KOPT-K1 (cell line): ENCODE measurements around the gene WIZ.

Source experiments
- H3K27ac ChIP-seq: fragments of 200-600 bp; sonication (generic); 2 replicates; pipeline ENCODE4 v1.5.1; 2016; ENCODE audit warnings: antibody characterized with exemption, mild to moderate bottlenecking, low read depth, low read length; ENCODE audit not compliant: poor library complexity, severe bottlenecking
- H3K36me3 ChIP-seq: fragments of 200-600 bp; sonication (generic); 2 replicates; pipeline ENCODE4 v1.5.1; 2017; ENCODE audit warnings: antibody characterized with exemption, mild to moderate bottlenecking, low read length, moderate library complexity; ENCODE audit not compliant: insufficient read depth
- H3K9me3 ChIP-seq: fragments of 200-600 bp; sonication (generic); 2 replicates; pipeline ENCODE4 v1.5.1; 2017; ENCODE audit warnings: antibody characterized with exemption, low read length, mild to moderate bottlenecking; ENCODE audit not compliant: insufficient read depth, poor library complexity, severe bottlenecking

Gene WIZ

DNA sequence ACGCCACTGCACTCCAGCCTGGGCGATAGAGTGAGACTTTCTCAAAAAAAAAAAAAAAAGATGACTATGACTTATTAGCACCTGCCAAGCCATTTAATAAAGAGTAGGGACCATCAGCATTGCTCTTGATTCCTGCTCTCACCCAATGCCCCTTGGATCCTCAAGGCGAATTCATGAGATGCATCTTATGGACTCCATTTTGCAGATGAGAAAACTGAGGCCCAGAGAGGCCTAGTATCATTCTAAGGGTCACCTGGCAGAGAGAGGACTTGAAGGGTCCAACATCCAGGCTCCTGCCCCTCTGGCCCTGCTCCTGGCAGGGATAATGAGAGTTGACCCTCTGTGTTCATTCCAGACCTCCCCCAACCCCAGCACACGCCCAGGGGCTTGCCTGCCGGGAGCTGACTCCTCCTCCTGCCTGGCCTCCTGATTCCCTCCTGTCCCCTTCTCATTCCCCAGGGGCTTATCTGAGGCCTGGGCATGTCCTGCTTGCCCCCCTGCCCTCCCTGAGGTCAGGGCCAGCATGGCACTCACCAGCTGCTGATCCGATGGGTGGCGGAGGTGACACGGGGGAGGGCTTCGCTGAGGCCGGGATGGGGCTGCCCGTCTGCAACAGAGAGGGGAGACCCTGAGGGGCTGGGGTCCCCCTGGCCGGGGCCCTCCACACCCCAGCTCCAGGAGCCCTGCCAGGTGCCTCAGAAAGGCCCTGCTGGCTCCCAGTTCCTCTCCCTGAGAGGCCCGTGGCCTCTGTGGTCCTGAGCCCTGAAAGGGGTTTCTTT is 7.4 kb downstream of the WIZ start:
- H3K27ac ChIP-seq: no peak overlapping the region
- no peaks in the 10 kb centered on the region for H3K9me3 ChIP-seq
- H3K36me3 ChIP-seq: no peaks in the 10 kb centered on the region

DNA sequence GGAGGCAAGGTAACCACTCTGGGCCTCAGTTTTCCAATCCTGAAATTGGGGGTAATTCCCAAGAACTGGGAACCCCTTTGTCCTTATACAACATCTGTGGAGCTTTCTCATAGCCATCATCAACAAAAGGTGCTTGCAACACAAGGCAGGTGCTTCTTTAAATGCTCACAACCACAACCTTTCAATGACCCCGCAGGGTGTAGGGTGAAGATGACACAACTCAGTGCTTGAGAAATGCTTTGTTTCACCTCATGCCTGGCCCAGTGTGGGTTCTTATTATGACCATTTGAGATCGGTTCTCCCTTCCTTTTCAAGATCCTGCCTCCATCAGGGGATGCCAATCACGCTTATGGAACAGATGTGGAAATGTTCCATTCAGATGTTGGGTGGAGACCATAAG is 8.4 kb downstream of the WIZ start:
- Histone ChIP-seq H3K27ac (no peak overlapping the region), H3K9me3 (no peaks in the 10 kb centered on the region), H3K36me3 (no peaks in the 10 kb centered on the region)

GRCh38 chr19:15439821-15440641 is 9.7 kb downstream of the WIZ start:
- Histone ChIP-seq H3K36me3 (no peaks in the 10 kb centered on the region), H3K27ac (peak overlapping the region; percentile 57), H3K9me3 (no peaks in the 10 kb centered on the region)

DNA sequence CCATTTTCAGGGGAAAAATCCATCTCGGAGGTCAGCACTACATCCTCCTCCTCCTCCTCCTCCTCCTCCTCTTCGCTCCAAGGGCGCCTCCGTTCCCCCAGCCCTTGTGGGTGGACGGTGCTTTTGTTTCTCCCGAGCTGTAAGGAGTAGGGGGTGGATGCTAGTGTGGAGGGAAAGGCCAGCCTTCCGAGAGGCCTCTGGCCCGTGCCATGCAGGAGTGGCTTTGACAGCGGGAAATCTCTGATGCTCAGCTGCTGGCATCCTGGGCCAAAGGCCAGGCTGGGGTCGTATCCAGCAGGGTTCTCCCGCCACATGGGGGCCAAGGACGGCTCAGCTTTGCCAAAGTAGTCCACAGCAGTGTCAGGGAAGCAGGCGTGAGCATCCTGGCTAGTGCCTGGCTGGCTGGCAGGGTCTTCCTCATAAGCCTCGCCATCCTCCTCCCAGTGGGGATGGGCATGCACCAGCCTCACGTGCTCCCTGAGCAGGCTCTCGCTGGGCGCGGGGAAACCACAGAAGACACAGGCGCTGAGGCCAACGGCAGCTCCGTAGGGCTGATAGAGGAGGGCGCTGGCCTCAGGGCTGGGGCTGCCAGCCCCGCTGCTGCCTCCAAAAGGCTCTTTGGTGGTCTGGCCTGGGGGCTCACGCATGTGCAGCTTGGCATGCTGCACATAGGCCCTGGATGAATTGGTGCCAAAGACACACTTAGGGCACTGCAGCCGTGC is 10.5 kb downstream of the WIZ start:
- peak overlapping the region; percentile 57 for H3K27ac ChIP-seq
- H3K36me3 ChIP-seq: no peaks in the 10 kb centered on the region
- no peaks in the 10 kb centered on the region for H3K9me3 ChIP-seq

DNA sequence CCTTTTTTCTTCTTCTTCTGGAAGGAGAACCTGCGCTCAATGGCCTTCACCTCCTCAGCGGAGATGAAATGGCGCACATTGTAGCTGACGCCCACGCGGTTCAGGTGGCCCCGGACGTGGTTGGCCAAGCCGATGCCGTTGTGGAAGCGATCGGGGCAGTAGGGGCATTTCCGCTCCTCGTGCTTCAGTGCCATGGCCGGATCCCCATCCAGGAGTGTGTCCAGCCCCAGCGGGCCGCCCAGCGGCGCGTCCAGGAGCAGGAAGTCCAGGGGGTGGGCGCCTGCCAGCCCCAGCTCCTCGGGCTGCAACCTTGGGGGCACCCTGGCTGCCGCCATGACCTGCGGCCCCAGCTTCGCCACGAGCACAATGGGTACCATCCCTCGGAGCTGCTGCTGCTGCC is 11.2 kb downstream of the WIZ start:
- no peak overlapping the region for H3K27ac ChIP-seq
- no peaks in the 10 kb centered on the region for H3K9me3 ChIP-seq
- no peaks in the 10 kb centered on the region for H3K36me3 ChIP-seq

- H3K27ac ChIP-seq: no peak overlapping the region
These were observed 11.6 kb downstream of the WIZ start for GRCh38 chr19:15438124-15438496.

DNA sequence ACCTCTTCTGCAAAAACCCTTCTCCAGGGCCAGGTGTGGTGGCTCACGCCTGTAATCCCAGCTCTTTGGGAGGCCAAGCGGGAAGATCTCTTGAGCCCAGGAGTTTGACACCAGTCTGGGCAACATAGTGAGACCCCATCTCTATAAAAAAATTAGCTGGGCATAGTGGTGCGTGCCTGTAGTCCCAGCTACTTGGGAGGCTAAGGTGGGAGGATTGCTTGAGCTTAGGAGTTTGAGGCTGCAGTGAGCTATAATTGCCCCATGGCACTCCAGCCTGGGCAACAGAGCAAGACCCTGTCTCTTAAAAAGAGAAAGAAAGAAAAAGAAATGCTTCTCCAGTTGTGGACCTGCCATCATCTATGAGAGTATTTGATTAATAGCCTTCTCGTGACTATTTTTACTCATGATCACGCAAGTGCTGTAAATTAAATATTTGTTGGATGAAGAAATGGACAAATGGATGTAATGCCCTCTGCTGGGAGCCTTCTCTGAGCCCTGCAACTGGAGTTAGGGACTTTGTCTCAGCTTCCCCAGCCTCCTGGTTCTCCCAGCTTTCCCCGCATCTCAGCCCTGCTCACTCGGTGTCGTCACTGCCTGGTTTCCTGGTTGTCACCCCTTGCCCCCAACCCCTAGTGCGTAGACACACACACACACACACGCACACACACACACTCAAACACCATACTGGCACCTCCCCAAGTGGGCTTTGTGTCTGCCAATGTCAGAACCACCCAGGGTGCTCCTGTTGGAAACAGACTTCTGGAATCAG is 12.2 kb downstream of the WIZ start:
- Histone ChIP-seq H3K27ac (no peak overlapping the region), H3K36me3 (no peaks in the 10 kb centered on the region), H3K9me3 (no peaks in the 10 kb centered on the region)

More at GRCh38 chr19:15438124-15438496, 11.6 kb downstream of the WIZ start:
- H3K9me3 ChIP-seq: no peaks in the 10 kb centered on the region
- H3K36me3 ChIP-seq: no peaks in the 10 kb centered on the region

DNA sequence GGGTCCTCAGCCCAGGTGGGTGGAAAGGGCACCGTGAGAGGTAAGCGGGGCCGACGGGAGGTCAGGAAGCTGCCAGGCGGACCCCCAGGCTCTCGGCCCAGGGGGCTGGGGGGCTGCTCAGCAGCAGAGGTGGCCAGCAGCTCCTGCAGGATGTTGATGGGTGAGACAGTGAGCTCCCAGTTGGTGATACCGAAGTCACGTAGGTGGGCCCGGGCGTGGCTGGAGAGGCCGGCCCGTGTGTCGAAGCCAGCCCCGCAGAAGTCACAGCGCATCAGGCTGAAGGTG is 13.0 kb downstream of the WIZ start:
- Histone ChIP-seq H3K9me3 (no peaks in the 10 kb centered on the region), H3K36me3 (no peaks in the 10 kb centered on the region)

GRCh38 chr19:15436012-15436825 is 13.5 kb downstream of the WIZ start:
- H3K27ac ChIP-seq: no peak overlapping the region
- H3K9me3 ChIP-seq: no peaks in the 10 kb centered on the region
- H3K36me3 ChIP-seq: no peaks in the 10 kb centered on the region

More for the DNA sequence above, 13.0 kb downstream of the WIZ start:
- H3K27ac ChIP-seq: no peak overlapping the region

DNA sequence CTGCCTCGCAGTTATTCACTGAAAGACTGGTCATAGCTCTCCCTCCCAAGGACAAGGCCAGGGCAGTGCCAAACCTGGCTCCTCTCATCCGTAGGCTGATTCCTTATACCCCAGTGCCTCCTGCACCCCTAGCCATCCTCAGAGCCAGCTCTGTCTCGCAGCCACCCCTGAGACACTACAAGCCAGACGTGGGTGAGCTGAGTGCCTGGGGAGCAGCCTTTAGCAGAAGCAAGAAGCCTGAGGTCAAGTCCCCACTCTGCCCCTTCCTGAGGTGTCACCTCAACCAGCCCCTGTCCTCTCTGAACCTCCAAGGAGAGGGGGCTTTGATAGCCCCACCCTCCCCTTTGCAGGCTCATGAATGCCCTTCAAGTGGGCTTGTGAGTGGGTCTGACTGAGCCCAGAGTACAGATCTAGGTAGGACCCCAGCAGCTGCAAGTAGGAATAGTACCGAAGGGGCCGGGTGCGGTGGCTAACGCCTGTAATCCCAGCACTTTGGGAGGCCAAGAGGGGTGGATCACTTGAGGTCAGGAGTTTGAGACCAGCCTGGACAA is 16.2 kb downstream of the WIZ start:
- H3K9me3 ChIP-seq: no peaks in the 10 kb centered on the region
- H3K36me3 ChIP-seq: peaks cover 22% of the 10 kb centered on the region; the same call in 1 of the 2 replicates
- peak overlapping the region; percentile 76 for H3K27ac ChIP-seq

DNA sequence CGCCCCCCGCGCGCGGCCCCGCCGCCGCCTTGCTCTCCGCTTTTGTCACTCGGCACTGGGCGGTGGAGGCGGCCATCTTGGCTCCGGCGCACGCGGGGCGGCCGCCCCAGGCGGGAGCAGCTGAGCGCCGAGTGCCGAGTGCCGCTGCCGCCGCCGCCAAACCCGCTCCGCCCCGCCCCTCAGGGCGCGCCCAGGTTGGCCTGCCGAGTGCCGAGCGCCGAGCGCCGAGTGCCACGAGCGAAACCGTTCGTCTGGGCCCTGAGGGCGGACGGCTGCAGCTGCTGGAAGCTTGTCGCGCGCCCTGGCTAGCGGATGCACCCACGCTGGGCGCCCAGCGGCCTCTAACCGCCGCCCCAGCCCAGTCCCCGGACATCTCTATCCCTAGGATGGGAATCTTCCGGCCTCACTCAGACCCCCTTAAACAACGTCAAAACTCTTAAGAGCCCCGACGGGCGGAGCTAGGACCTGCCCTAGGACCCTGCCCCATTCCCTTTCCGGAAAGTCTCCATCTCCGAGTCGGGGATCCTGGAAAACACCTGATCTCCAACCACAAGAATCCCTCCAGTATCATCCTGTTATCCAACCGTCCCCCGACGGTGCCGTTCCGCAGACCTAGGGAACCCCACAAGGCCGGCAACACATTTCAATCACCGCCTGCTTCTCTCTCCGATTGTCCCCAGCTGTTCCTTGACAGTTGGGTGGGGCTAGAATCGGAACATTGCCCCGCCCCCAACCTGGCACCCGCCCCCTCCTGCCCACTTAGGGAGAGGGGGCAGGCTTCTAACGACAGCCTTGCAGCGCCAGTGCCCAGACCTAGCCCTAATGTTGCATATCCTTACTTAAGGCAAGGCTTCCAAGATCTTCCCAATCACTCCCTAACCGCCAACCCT is 16.9 kb downstream of the WIZ start:
- H3K9me3 ChIP-seq: no peaks in the 10 kb centered on the region
- peaks cover 29% of the 10 kb centered on the region for H3K36me3 ChIP-seq
- H3K27ac ChIP-seq: peak overlapping the region; percentile 76

GRCh38 chr19:15432018-15432494 is 17.7 kb downstream of the WIZ start:
- Histone ChIP-seq H3K9me3 (no peaks in the 10 kb centered on the region), H3K27ac (peak overlapping the region; percentile 81), H3K36me3 (peaks cover 37% of the 10 kb centered on the region)

- Histone ChIP-seq H3K27ac (peak overlapping the region; percentile 81), H3K9me3 (no peaks in the 10 kb centered on the region), H3K36me3 (peaks cover 42% of the 10 kb centered on the region)
These were observed 18.2 kb downstream of the WIZ start for GRCh38 chr19:15431396-15432017.
